Prostate gland (tissue), 2 donors: ENCODE data around the gene SYT13. TPM values are rescaled to one million over a fixed set of nuclear protein-coding genes. Genes with fewer than 3 reads are reported as not detected.

Experiments
- DNase-seq: peaks from one replicate; pipeline ENCODE4 v3.0.0-alpha.2; 2019; ENCODE audit warnings: low spot score
- H3K27ac ChIP-seq, 2 donors: fragments of 200-600 bp; sonication (generic); 2 replicates each; pipeline ENCODE4 v1.5.1; 2017 to 2019
- H3K27me3 ChIP-seq: fragments of 200-600 bp; sonication (generic); replicated peaks from 2 replicates; pipeline ENCODE4 v1.5.1; 2019; ENCODE audit not compliant: insufficient read depth
- H3K36me3 ChIP-seq, 2 donors: fragments of 200-600 bp; sonication (generic); 1 replicate in 1 of 2; 2 replicates in 1 of 2; pipeline versions ENCODE4 v1.5.1 to v1.8.1; 2017 to 2019
- H3K4me1 ChIP-seq: fragments of 200-600 bp; sonication (generic); replicated peaks from 2 replicates; pipeline ENCODE4 v1.5.1; 2019
- H3K4me3 ChIP-seq, 2 donors: fragments of 200-600 bp; sonication (generic); 2 replicates each; pipeline ENCODE4 v1.5.1; 2017 to 2019
- H3K9me3 ChIP-seq: fragments of 200-600 bp; sonication (generic); 2 replicates; pipeline ENCODE4 v1.5.1; 2017
- CTCF ChIP-seq, 4 experiments: fragments of 200-600 bp in 2 of 4; fragments of 450-650 bp in 2 of 4; sonication (generic) in 2 of 4; IDR thresholded peaks; 1 replicate in 3 of 4; 2 replicates in 1 of 4; pipeline ENCODE4 v1.5.1; 2016 to 2019; ENCODE audit warnings: antibody characterized with exemption in 4 of 4, mild to moderate bottlenecking in 2 of 4, moderate library complexity in 2 of 4
- POLR2A ChIP-seq: fragments of 450-650 bp; IDR thresholded peaks from one replicate; pipeline ENCODE4 v1.6.1; 2016; ENCODE audit warnings: antibody characterized with exemption, mild to moderate bottlenecking
- POLR2AphosphoS5 ChIP-seq: sonication (generic); formaldehyde crosslinking; IDR thresholded peaks from one replicate; pipeline ENCODE4 v1.6.1; 2017; ENCODE audit warnings: antibody characterized with exemption
- WGBS: methylation state at CpG from one replicate; pipeline ENCODE4 v1.1.5; 2018; 5-methylcytosine and 5-hydroxymethylcytosine counted together
- intact Hi-C: fragments of 100-400 bp; cut with DNase I; formaldehyde crosslinking; loops from one replicate; pipeline ENCODE4 v1.14.2; 2022
- total RNA-seq, 2 donors: library from RNA; depleted of rRNA; stranded (reverse); fragments of >200 nt; gene quantifications; one replicate each; pipeline ENCODE4 v1.1.0, GENCODE V29; 2016

Gene SYT13, protein sequence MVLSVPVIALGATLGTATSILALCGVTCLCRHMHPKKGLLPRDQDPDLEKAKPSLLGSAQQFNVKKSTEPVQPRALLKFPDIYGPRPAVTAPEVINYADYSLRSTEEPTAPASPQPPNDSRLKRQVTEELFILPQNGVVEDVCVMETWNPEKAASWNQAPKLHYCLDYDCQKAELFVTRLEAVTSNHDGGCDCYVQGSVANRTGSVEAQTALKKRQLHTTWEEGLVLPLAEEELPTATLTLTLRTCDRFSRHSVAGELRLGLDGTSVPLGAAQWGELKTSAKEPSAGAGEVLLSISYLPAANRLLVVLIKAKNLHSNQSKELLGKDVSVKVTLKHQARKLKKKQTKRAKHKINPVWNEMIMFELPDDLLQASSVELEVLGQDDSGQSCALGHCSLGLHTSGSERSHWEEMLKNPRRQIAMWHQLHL
- total RNA-seq: 1 to 10 TPM in 1 of 2 donors, under 1 TPM in 1; 0.80 to 4.8 TPM

- Histone ChIP-seq H3K9me3 (no peaks in the 10 kb centered on the region), H3K36me3 (no peaks in the 10 kb centered on the region), H3K4me3 (peak within 1 kb of the TSS; percentile 25 to 34), H3K4me1 (no peaks in the 10 kb centered on the region), H3K27ac (peak within 1 kb of the TSS; percentile 2 to 28), H3K27me3 (no peaks in the 10 kb centered on the region)
- WGBS: 3% methylated on average over 32 of the region's 50 CpGs
- DNase-seq: peak; percentile 60
- TF ChIP-seq POLR2A (no peak), POLR2AphosphoS5 (peak; percentile 22)
- intact Hi-C loops: loop anchor here (5.0 kb wide), 1 partner anchor 49 kb away; no protein-coding TSS in a partner anchor
Measured at GRCh38 chr11:45285930-45286632, at the start of gene SYT13. SYT13 (minus strand) TSS chr11:45286341; CDS start chr11:45286207, 134 bp downstream.

DNA sequence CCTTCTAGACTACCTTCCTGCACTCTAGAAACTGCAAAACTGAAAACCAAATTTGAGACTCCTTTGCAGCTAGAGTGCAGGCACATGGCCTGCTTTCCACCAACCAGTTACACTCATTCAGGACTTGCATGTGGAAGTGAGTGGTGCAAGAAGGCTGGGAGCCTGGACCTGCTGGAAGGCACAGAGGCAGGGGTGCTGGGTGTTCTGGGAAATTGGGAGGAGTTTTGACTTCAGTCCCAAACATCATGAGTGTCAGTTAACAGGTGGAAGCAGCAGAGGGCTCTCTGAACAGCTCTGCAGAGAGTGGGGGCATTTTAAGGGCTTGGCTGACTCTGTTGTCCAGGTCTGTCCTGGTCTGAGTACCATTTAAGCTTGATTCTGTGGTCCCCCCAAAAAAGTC lies 49.3 kb upstream of the SYT13 start:
- no peak overlapping the region for H3K4me3 ChIP-seq
- H3K27me3 ChIP-seq: no peaks in the 10 kb centered on the region
- intact Hi-C loops: loop anchor here (10.0 kb wide), 1 partner anchor 401 kb away; no protein-coding TSS in a partner anchor
- H3K36me3 ChIP-seq: no peaks in the 10 kb centered on the region
- TF ChIP-seq POLR2A (no peak), POLR2AphosphoS5 (no peak)
- no peaks in the 10 kb centered on the region for H3K9me3 ChIP-seq
- no peak overlapping the region for H3K27ac ChIP-seq
- no peaks in the 10 kb centered on the region for H3K4me1 ChIP-seq
- no peak for DNase-seq

GRCh38 chr11:45334836-45335235 lies 48.7 kb upstream of the SYT13 start:
- H3K4me1 ChIP-seq: no peaks in the 10 kb centered on the region
- H3K36me3 ChIP-seq: no peaks in the 10 kb centered on the region
- H3K27ac ChIP-seq: no peak overlapping the region
- H3K4me3 ChIP-seq: no peak overlapping the region
- 90% methylated on average over 5 of the region's 5 CpGs for WGBS
- TF ChIP-seq POLR2A (no peak), POLR2AphosphoS5 (no peak), CTCF (IDR thresholded peaks at IDR 0.05) (no peak)
- intact Hi-C loops: loop anchor here (5.0 to 10.0 kb wide), 3 partner anchors 43 to 400 kb away; no protein-coding TSS in a partner anchor
- no peaks in the 10 kb centered on the region for H3K9me3 ChIP-seq
- DNase-seq: no peak
- no peaks in the 10 kb centered on the region for H3K27me3 ChIP-seq

DNA sequence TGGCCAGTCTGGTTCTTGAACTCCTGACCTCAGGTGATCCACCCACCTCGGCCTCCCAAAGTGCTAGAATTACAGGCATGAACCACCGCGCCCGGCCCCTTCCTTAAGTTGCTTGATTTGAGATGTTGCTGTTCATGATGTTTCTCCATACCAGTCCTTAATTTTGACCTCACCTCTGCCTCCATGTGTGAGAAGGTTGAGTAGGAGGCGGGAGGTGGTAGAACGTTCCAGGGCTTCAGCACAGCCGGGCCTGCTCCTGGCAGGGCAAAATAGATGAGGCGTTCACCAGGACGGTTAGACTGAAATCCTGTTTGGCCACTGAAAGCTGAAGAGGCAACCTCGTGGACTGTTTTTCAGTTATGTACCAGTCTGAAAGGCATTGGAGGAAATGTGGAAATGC lies 48.3 kb upstream of the SYT13 start:
- Histone ChIP-seq H3K9me3 (no peaks in the 10 kb centered on the region), H3K27me3 (no peaks in the 10 kb centered on the region), H3K36me3 (no peaks in the 10 kb centered on the region), H3K27ac (no peak overlapping the region), H3K4me1 (no peaks in the 10 kb centered on the region), H3K4me3 (no peak overlapping the region)
- TF ChIP-seq POLR2AphosphoS5 (no peak), POLR2A (no peak), CTCF (IDR thresholded peaks at IDR 0.05) (no peak)
- DNase-seq: no peak
- intact Hi-C loops: loop anchor here (5.0 to 10.0 kb wide), 3 partner anchors 42 to 400 kb away; no protein-coding TSS in a partner anchor
- 95% methylated on average over 10 of the region's 10 CpGs for WGBS

GRCh38 chr11:45333001-45333971 lies 47.1 kb upstream of the SYT13 start:
- no peaks in the 10 kb centered on the region for H3K9me3 ChIP-seq
- DNase-seq: no peak
- 24% methylated on average over 19 of the region's 19 CpGs for WGBS
- no peaks in the 10 kb centered on the region for H3K27me3 ChIP-seq
- no peak for TF ChIP-seq POLR2AphosphoS5
- TF ChIP-seq CTCF (IDR thresholded peaks at IDR 0.05): no peak
- no peak for TF ChIP-seq POLR2A
- no peak overlapping the region for H3K27ac ChIP-seq
- H3K4me1 ChIP-seq: no peaks in the 10 kb centered on the region
- H3K4me3 ChIP-seq: no peak overlapping the region
- H3K36me3 ChIP-seq: no peaks in the 10 kb centered on the region
- intact Hi-C loops: loop anchor here (1.0 to 10.0 kb wide), 4 partner anchors 41 to 398 kb away; no protein-coding TSS in a partner anchor
